A549 treated with CpdA at 1 μM for 4 hours (cell line): Measurements from ENCODE around the gene VCX2. TPM values are rescaled to one million over a fixed set of nuclear protein-coding genes. Genes with fewer than 3 reads are reported as not detected.

ENCODE experiments used
- total RNA-seq: library from RNA; stranded (reverse); fragments of 200-300 nt; extraction: Qiagen RNA extraction; gene quantifications from 5 replicates; pipeline ENCODE4 v1.2.3, GENCODE V29; 2022; ENCODE audit warnings: low read depth

The VCX2 gene
- total RNA-seq = not detected in 5 replicates

DNA sequence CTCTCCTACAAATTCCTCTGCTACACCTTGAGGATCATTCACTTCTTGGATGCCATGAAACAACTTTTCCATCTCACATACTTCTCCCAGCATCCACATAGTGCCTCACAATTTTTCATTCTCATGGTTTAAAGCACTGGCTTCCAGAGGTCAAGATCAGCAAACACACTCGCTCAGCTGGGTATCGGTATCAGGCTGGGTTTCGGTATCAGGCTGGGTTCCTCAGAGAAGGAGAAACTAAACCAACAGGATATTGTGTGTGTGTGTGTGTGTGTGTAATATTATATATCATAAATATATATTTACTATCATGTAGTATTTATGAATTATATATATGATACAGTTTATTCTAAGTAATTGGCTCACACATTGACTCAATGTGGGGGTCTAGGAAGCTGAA, at the start of gene VCX2:
VCX2 (minus strand) TSS at position 99 of the 400 bp plus-strand sequence. CDS start 624 bp downstream, outside the sequence.

Other genes starting within 250 kb of the VCX2 start
- gene PNPLA4, start 243.9 kb downstream of the VCX2 start, total RNA-seq = 8.0 to 13.0 TPM (median 11.6 TPM) in 5 replicates